ENCODE measurements around the gene TDRD12.

DNA sequence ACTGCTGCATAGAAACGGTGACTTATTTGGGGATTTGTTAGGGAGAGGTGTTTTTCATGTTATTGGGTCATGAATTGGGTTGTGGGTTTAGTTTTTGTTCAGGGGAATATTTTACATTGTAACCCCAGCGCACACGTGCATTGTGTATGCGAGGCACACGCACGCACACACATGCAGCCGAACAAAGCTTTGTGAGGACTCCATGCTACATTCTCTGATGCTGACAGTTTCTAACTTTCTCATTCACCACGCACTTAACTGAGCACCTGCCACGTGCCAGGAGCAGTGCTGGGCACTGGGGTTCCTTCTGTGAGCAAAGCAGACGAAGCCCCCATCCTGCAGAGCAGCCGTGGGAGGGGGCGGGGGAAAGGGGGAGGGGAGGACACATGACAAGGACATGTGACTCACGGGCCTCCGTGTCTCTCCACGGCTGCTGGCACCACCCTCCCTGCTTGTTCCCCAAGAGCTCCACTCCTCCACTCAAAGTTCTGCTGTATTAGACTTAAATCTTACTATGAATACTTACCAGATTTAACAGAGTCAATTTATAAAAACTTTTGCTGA is 94.4 kb downstream of the TDRD12 start:
- no peak for TF ChIP-seq POLR2A (IDR thresholded peaks at IDR 0.05; ENCODE audit: extremely low read depth, insufficient read length)
- no peak for TF ChIP-seq CTCF (IDR thresholded peaks at IDR 0.05; ENCODE audit: low read depth, low read length)
- TF ChIP-seq, protein P1, sequence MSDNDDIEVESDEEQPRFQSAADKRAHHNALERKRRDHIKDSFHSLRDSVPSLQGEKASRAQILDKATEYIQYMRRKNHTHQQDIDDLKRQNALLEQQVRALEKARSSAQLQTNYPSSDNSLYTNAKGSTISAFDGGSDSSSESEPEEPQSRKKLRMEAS (IDR thresholded peaks at IDR 0.05; ENCODE audit: low read depth, low read length): no peak
- TF ChIP-seq MYC (IDR thresholded peaks at IDR 0.05; ENCODE audit: low read depth, low read length): no peak

All from NB4 (cell line).